HepG2 (cell line): ENCODE data around the gene MPZ. TPM values are rescaled to one million over a fixed set of nuclear protein-coding genes. Genes with fewer than 3 reads are reported as not detected.
A peak's percentile ranks its signal among the peaks of the same experiment; 100 is the strongest.

ENCODE experiments used
- GLI4 ChIP-seq: sonication (generic); formaldehyde crosslinking; IDR thresholded peaks from 2 replicates; pipeline ENCODE4 v1.5.1; 2020; ENCODE audit warnings: missing genetic modification reagents, mild to moderate bottlenecking, moderate library complexity, borderline replicate concordance
- HDAC6 ChIP-seq: fragments of 200-600 bp; sonication (generic); IDR thresholded peaks from 2 replicates; pipeline ENCODE4 v1.7.0; 2017; ENCODE audit warnings: mild to moderate bottlenecking, antibody characterized with exemption, low read length, low read depth
- HNF4A ChIP-seq: sonication (generic); formaldehyde crosslinking; IDR thresholded peaks from 2 replicates; pipeline ENCODE4 v1.4.0; 2020; ENCODE audit warnings: missing genetic modification reagents
- ISL2 ChIP-seq: sonication (generic); formaldehyde crosslinking; IDR thresholded peaks from 2 replicates; pipeline ENCODE4 v1.5.0; 2020; ENCODE audit warnings: missing genetic modification reagents
- KLF16 ChIP-seq, 2 experiments: sonication (generic) in 1 of 2; formaldehyde crosslinking in 1 of 2; IDR thresholded peaks; 2 replicates each; pipeline versions ENCODE4 v1.6.1 to v1.8.0; 2016 to 2023; ENCODE audit warnings: missing genetic modification reagents in 2 of 2, missing compliant biosample characterization in 1 of 2
- NKX3-1 ChIP-seq: sonication (generic); formaldehyde crosslinking; IDR thresholded peaks from 2 replicates; pipeline ENCODE4 v1.5.0; 2020; ENCODE audit warnings: missing genetic modification reagents
- NRL ChIP-seq: sonication (generic); formaldehyde crosslinking; IDR thresholded peaks from 2 replicates; pipeline ENCODE4 v1.5.0; 2020; ENCODE audit warnings: missing genetic modification reagents, mild to moderate bottlenecking, moderate library complexity, borderline replicate concordance
- PCBP1 ChIP-seq: fragments of 200-400 bp; formaldehyde crosslinking; IDR thresholded peaks from 2 replicates; pipeline ENCODE4 v1.6.1; 2017; ENCODE audit warnings: mild to moderate bottlenecking, low read depth, low read length, borderline replicate concordance
- RARA ChIP-seq: IDR thresholded peaks from 2 replicates; pipeline ENCODE4 v1.6.1; 2016; ENCODE audit warnings: missing genetic modification reagents, missing compliant biosample characterization
- RCOR2 ChIP-seq: IDR thresholded peaks from 2 replicates; pipeline ENCODE4 v1.6.1; 2016; ENCODE audit warnings: missing biosample characterization, missing genetic modification reagents
- RFX3 ChIP-seq: IDR thresholded peaks from 2 replicates; pipeline ENCODE4 v1.6.1; 2016; ENCODE audit warnings: missing biosample characterization, missing genetic modification reagents
- SP5 ChIP-seq: IDR thresholded peaks from 2 replicates; pipeline ENCODE4 v1.6.1; 2016; ENCODE audit warnings: low read depth, borderline replicate concordance
- TEAD3 ChIP-seq: optimal IDR thresholded peaks from 2 replicates; pipeline ENCODE3; 2016; ENCODE audit warnings: borderline replicate concordance
- ZEB1 ChIP-seq: IDR thresholded peaks from 2 replicates; pipeline ENCODE4 v1.6.1; 2012; ENCODE audit warnings: mild to moderate bottlenecking, low read depth, inconsistent platforms; ENCODE audit not compliant: insufficient replicate concordance
- ZNF780A ChIP-seq: sonication (generic); formaldehyde crosslinking; IDR thresholded peaks from 2 replicates; pipeline ENCODE4 v1.8.0; 2022; ENCODE audit warnings: mild to moderate bottlenecking, missing genetic modification reagents, moderate library complexity
- polyA plus RNA-seq, 8 experiments: library from polyadenylated mRNA; depleted of rRNA in 3 of 8; stranded (reverse) in 7 of 8; unstranded in 1 of 8; fragments of >200 nt; fragmentation: Illumina TruSeq in 4 of 8; extraction: Trizol in 4 of 8; gene quantifications; 2 replicates each; pipeline versions ENCODE4 v1.2.1 to v1.2.3, GENCODE V29; 2011 to 2016; ENCODE audit warnings: low read depth in 4 of 8, missing spikeins in 1 of 8, mixed read lengths in 1 of 8; ENCODE audit not compliant: insufficient read depth in 1 of 8
- total RNA-seq, 5 experiments: library from RNA; depleted of rRNA; stranded (reverse); fragments of >200 nt; fragmentation: Illumina TruSeq; extraction: Trizol; gene quantifications; 2 replicates each; pipeline ENCODE4 v1.2.3, GENCODE V29; 2016; ENCODE audit warnings: low read depth in 1 of 5
- TF ChIP-seq, protein P1 (sequence below): sonication (generic); formaldehyde crosslinking; IDR thresholded peaks from 2 replicates; pipeline ENCODE4 v1.4.0; 2020; ENCODE audit warnings: missing genetic modification reagents
- TF ChIP-seq, protein P2 (sequence below): sonication (generic); formaldehyde crosslinking; IDR thresholded peaks from 2 replicates; pipeline ENCODE4 v1.5.0; 2020; ENCODE audit warnings: missing genetic modification reagents
- TF ChIP-seq, protein P3 (sequence below): sonication (generic); formaldehyde crosslinking; IDR thresholded peaks from 2 replicates; pipeline ENCODE4 v1.5.0; 2020; ENCODE audit warnings: missing genetic modification reagents, mild to moderate bottlenecking, borderline replicate concordance
- TF ChIP-seq, protein P4 (sequence below): IDR thresholded peaks from 2 replicates; pipeline ENCODE4 v1.6.1; 2016

MPZ gene
- total and polyA plus RNA-seq, 2 of the 13 experiments (the other 11 are each of a cell fraction or from before 2014, with no cell fraction given): 18.3 to 24.6 TPM

GRCh38 chr1:161314201-161314981 is 4.6 kb upstream of the MPZ start, which contains the start of gene SDHC (continued):
- TF ChIP-seq, protein P1, sequence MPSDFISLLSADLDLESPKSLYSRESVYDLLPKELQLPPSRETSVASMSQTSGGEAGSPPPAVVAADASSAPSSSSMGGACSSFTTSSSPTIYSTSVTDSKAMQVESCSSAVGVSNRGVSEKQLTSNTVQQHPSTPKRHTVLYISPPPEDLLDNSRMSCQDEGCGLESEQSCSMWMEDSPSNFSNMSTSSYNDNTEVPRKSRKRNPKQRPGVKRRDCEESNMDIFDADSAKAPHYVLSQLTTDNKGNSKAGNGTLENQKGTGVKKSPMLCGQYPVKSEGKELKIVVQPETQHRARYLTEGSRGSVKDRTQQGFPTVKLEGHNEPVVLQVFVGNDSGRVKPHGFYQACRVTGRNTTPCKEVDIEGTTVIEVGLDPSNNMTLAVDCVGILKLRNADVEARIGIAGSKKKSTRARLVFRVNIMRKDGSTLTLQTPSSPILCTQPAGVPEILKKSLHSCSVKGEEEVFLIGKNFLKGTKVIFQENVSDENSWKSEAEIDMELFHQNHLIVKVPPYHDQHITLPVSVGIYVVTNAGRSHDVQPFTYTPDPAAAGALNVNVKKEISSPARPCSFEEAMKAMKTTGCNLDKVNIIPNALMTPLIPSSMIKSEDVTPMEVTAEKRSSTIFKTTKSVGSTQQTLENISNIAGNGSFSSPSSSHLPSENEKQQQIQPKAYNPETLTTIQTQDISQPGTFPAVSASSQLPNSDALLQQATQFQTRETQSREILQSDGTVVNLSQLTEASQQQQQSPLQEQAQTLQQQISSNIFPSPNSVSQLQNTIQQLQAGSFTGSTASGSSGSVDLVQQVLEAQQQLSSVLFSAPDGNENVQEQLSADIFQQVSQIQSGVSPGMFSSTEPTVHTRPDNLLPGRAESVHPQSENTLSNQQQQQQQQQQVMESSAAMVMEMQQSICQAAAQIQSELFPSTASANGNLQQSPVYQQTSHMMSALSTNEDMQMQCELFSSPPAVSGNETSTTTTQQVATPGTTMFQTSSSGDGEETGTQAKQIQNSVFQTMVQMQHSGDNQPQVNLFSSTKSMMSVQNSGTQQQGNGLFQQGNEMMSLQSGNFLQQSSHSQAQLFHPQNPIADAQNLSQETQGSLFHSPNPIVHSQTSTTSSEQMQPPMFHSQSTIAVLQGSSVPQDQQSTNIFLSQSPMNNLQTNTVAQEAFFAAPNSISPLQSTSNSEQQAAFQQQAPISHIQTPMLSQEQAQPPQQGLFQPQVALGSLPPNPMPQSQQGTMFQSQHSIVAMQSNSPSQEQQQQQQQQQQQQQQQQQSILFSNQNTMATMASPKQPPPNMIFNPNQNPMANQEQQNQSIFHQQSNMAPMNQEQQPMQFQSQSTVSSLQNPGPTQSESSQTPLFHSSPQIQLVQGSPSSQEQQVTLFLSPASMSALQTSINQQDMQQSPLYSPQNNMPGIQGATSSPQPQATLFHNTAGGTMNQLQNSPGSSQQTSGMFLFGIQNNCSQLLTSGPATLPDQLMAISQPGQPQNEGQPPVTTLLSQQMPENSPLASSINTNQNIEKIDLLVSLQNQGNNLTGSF (CRISPR knock-in tag): no peak; the same call in 1 of the 2 replicates
- TF ChIP-seq, protein P2, sequence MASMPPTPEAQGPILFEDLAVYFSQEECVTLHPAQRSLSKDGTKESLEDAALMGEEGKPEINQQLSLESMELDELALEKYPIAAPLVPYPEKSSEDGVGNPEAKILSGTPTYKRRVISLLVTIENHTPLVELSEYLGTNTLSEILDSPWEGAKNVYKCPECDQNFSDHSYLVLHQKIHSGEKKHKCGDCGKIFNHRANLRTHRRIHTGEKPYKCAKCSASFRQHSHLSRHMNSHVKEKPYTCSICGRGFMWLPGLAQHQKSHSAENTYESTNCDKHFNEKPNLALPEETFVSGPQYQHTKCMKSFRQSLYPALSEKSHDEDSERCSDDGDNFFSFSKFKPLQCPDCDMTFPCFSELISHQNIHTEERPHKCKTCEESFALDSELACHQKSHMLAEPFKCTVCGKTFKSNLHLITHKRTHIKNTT (CRISPR knock-in tag): no peak
- TF ChIP-seq PCBP1: no peak
- TF ChIP-seq RCOR2 (CRISPR knock-in tag): no peak
- TF ChIP-seq TEAD3 (CRISPR knock-in tag): peak; percentile 4
- no peak for TF ChIP-seq HNF4A (CRISPR knock-in tag)
- TF ChIP-seq, protein P3, sequence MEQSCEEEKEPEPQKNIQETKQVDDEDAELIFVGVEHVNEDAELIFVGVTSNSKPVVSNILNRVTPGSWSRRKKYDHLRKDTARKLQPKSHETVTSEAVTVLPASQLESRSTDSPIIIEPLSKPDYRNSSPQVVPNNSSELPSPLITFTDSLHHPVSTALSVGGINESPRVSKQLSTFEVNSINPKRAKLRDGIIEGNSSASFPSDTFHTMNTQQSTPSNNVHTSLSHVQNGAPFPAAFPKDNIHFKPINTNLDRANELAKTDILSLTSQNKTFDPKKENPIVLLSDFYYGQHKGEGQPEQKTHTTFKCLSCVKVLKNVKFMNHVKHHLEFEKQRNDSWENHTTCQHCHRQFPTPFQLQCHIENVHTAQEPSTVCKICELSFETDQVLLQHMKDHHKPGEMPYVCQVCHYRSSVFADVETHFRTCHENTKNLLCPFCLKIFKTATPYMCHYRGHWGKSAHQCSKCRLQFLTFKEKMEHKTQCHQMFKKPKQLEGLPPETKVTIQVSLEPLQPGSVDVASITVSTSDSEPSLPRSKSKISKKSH (CRISPR knock-in tag): no peak
- TF ChIP-seq NRL (CRISPR knock-in tag): no peak
- TF ChIP-seq, protein P4, sequence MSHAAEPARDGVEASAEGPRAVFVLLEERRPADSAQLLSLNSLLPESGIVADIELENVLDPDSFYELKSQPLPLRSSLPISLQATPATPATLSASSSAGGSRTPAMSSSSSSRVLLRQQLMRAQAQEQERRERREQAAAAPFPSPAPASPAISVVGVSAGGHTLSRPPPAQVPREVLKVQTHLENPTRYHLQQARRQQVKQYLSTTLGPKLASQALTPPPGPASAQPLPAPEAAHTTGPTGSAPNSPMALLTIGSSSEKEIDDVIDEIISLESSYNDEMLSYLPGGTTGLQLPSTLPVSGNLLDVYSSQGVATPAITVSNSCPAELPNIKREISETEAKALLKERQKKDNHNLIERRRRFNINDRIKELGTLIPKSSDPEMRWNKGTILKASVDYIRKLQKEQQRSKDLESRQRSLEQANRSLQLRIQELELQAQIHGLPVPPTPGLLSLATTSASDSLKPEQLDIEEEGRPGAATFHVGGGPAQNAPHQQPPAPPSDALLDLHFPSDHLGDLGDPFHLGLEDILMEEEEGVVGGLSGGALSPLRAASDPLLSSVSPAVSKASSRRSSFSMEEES (CRISPR knock-in tag): peak; percentile 94
- TF ChIP-seq ISL2: peak; percentile 35; the same call in 1 of the 2 replicates
- TF ChIP-seq RARA (CRISPR knock-in tag): 0 out of 2 replicates have a peak, but pooled peaks have one; percentile 8
- no peak; the same call in 1 of the 2 replicates for TF ChIP-seq NKX3-1 (CRISPR knock-in tag)
- peak; percentile 52; the same call in 1 of the 2 replicates for TF ChIP-seq SP5 (CRISPR knock-in tag)
- no peak for TF ChIP-seq HDAC6
- TF ChIP-seq RFX3 (CRISPR knock-in tag): no peak
- no peak for TF ChIP-seq ZNF780A (CRISPR knock-in tag)
- TF ChIP-seq ZEB1: no peak
- TF ChIP-seq GLI4 (CRISPR knock-in tag): no peak
- TF ChIP-seq KLF16 (CRISPR knock-in tag; IDR thresholded peaks at IDR 0.05): peak in 1 of 2 experiments; percentile 92; a peak in 2 of 4 replicates
